T-helper 22 cell (primary cell): ENCODE results near the gene ATP2B3.

Experiments
- DNase-seq: peaks from one replicate; pipeline ENCODE4 v3.0.0-alpha.2; 2020; ENCODE audit warnings: low read depth

Gene ATP2B3

GRCh38 chrX:153612413-153612812 lies 95.0 kb downstream of the ATP2B3 start:
- no peak for DNase-seq

- DNase-seq: no peak
These were observed 97.4 kb downstream of the ATP2B3 start for GRCh38 chrX:153614818-153615217.

- no peak for DNase-seq
These were observed 103.1 kb downstream of the ATP2B3 start for GRCh38 chrX:153620576-153620975.

DNA sequence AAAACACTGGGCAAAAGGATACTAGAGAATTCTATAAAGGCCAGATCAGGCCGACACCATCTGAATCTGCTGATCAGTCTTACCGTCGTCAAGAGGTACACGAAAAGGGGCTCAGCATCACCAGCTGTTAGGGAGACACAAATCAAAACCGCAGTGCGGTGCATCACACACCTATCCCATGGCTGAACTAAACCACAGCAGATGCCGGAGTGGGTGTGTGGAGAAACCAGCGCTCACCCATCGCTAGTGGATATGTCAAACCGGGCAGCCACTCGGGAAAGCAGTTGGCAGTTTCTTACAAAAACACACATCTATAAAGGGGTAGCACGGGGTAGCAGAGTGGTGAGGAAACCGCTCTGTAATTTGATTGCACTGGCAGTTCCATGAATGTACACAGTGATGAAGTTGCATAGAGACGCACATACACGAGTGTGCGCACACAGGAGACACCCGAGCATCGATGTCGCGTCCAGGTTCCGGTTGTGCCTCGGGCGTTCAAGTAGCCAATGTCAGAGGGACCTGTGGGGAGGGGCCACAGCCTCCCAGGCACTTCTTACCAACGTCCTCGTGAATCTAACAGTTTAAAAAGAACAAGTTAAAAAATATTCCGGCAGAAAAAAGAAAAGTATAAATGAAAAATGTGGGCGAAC lies 104.6 kb downstream of the ATP2B3 start:
- no peak for DNase-seq

GRCh38 chrX:153622661-153623309 lies 105.3 kb downstream of the ATP2B3 start:
- DNase-seq: no peak

GRCh38 chrX:153623310-153624029 lies 106.0 kb downstream of the ATP2B3 start:
- DNase-seq: no peak

- no peak for DNase-seq
These were observed 107.0 kb downstream of the ATP2B3 start for GRCh38 chrX:153624196-153625091.

GRCh38 chrX:153625271-153626024 lies 108.0 kb downstream of the ATP2B3 start:
- DNase-seq: no peak

GRCh38 chrX:153626025-153626633 lies 108.7 kb downstream of the ATP2B3 start:
- DNase-seq: no peak

- no peak for DNase-seq
These were observed 109.6 kb downstream of the ATP2B3 start for GRCh38 chrX:153626863-153627674.

GRCh38 chrX:153627675-153628111 lies 110.3 kb downstream of the ATP2B3 start:
- no peak for DNase-seq

GRCh38 chrX:153628129-153628528 lies 110.7 kb downstream of the ATP2B3 start:
- no peak for DNase-seq

GRCh38 chrX:153628665-153629064 lies 111.2 kb downstream of the ATP2B3 start:
- no peak for DNase-seq

DNA sequence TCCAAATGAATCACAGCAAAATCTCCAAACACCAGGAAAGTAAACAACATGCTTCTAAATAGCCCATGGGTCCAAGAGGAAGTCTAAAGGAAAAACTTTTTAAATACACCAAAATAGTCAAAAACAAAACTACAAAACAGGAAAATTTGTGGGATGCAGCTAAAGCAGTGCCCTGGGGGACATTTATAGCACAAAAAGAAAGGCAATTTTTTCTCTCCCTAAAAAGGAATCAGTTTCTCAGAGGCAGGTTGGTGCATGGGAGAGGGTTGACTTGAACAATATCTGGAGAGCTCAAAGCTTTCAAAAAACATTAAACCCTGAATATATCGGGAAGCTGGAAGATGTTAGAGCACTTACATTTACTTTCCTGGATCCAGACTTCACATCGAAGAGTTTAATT lies 113.9 kb downstream of the ATP2B3 start:
- no peak for DNase-seq

- no peak for DNase-seq
These were observed 114.6 kb downstream of the ATP2B3 start for GRCh38 chrX:153631907-153632594.
